Testis (tissue), 3 donors: ENCODE results near the gene PTPN21. TPM values are rescaled to one million over a fixed set of nuclear protein-coding genes. Genes with fewer than 3 reads are reported as not detected.

ENCODE experiments used
- DNase-seq: peaks from one replicate; pipeline ENCODE4 v3.0.0-alpha.2; 2019
- H3K27ac ChIP-seq, 2 donors: fragments of 200-600 bp; sonication (generic); one replicate each; pipeline ENCODE4 v1.5.1; 2019
- H3K27me3 ChIP-seq: fragments of 200-600 bp; sonication (generic); one replicate; pipeline ENCODE4 v1.5.1; 2019
- H3K36me3 ChIP-seq: fragments of 200-600 bp; sonication (generic); one replicate; pipeline ENCODE4 v1.5.1; 2017; ENCODE audit warnings: low read depth; ENCODE audit errors: missing control alignments
- H3K4me1 ChIP-seq: fragments of 200-600 bp; sonication (generic); one replicate; pipeline ENCODE4 v1.5.1; 2019
- H3K4me3 ChIP-seq, 2 donors: fragments of 200-600 bp; sonication (generic); one replicate each; pipeline ENCODE4 v1.5.1; 2017 to 2019
- H3K9me3 ChIP-seq: fragments of 200-600 bp; sonication (generic); one replicate; pipeline ENCODE4 v1.5.1; 2017
- POLR2A ChIP-seq: fragments of 450-650 bp; IDR thresholded peaks from one replicate; pipeline ENCODE4 v1.6.1; 2017; ENCODE audit warnings: antibody characterized with exemption, mild to moderate bottlenecking, moderate library complexity
- WGBS, 2 donors: methylation state at CpG; one replicate each; pipeline ENCODE4 v1.1.5; 2018; 5-methylcytosine and 5-hydroxymethylcytosine counted together
- intact Hi-C: fragments of 100-400 bp; cut with DNase I; formaldehyde crosslinking; loops from one replicate; pipeline ENCODE4 v1.15.1; 2023; ENCODE audit warnings: low total_unique reads
- polyA plus RNA-seq: library from polyadenylated mRNA; stranded (reverse); fragments of 350-450 nt; fragmentation: Illumina TruSeq; extraction: RNeasy Lipid Tissue Mini Kit (QIAGEN cat#74804); gene quantifications from one replicate; pipeline ENCODE4 v1.2.3, GENCODE V29; 2014; ENCODE audit warnings: low read depth, low replicate concordance; ENCODE audit not compliant: insufficient read depth
- total RNA-seq, 2 donors: library from RNA; depleted of rRNA; stranded (reverse); fragments of >200 nt; gene quantifications; one replicate each; pipeline ENCODE4 v1.2.3, GENCODE V29; 2016
- TF ChIP-seq, protein P1 (sequence below), 3 experiments: fragments of 450-650 bp in 2 of 3; fragments of 200-600 bp in 1 of 3; sonication (generic) in 1 of 3; IDR thresholded peaks; one replicate each; pipeline ENCODE4 v1.5.1; 2016 to 2019; ENCODE audit warnings: antibody characterized with exemption in 3 of 3, mild to moderate bottlenecking in 2 of 3, moderate library complexity in 1 of 3

PTPN21 gene
- total and polyA plus RNA-seq, 3 donors from 2014 or later = 47.2 to 58.6 (median 51.6) TPM

DNA sequence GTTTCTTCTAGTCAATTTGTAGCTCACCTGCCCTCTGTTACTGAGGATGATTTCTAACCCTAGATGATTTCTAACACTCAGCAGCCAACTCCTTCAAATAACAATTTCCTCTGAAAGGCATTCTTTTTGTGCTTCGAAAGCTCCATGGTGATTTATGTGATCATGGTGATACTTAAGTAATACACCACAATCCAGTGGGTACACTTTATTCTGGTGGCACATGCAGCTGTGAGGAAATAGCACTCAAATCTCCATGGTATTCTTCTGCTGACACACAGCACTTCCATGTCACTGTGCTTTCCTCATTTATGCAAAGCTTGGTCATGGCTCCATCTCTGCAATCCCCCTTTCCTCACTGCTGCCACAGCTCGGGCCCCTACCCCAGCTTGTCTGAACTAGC lies 73.7 kb downstream of the PTPN21 start:
- Histone ChIP-seq H3K9me3 (no peaks in the 10 kb centered on the region), H3K4me1 (peaks cover 9% of the 10 kb centered on the region), H3K27ac (no peak overlapping the region), H3K4me3 (no peak overlapping the region), H3K36me3 (peaks cover 5% of the 10 kb centered on the region), H3K27me3 (no peaks in the 10 kb centered on the region)
- WGBS, 2 donors = 91 to 92% methylated on average over 2 of the region's 2 CpGs
- TF ChIP-seq, protein P1, sequence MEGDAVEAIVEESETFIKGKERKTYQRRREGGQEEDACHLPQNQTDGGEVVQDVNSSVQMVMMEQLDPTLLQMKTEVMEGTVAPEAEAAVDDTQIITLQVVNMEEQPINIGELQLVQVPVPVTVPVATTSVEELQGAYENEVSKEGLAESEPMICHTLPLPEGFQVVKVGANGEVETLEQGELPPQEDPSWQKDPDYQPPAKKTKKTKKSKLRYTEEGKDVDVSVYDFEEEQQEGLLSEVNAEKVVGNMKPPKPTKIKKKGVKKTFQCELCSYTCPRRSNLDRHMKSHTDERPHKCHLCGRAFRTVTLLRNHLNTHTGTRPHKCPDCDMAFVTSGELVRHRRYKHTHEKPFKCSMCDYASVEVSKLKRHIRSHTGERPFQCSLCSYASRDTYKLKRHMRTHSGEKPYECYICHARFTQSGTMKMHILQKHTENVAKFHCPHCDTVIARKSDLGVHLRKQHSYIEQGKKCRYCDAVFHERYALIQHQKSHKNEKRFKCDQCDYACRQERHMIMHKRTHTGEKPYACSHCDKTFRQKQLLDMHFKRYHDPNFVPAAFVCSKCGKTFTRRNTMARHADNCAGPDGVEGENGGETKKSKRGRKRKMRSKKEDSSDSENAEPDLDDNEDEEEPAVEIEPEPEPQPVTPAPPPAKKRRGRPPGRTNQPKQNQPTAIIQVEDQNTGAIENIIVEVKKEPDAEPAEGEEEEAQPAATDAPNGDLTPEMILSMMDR (IDR thresholded peaks at IDR 0.05) = no peak
- TF ChIP-seq POLR2A = no peak
- no peak for DNase-seq
- intact Hi-C loops = no loop called here

DNA sequence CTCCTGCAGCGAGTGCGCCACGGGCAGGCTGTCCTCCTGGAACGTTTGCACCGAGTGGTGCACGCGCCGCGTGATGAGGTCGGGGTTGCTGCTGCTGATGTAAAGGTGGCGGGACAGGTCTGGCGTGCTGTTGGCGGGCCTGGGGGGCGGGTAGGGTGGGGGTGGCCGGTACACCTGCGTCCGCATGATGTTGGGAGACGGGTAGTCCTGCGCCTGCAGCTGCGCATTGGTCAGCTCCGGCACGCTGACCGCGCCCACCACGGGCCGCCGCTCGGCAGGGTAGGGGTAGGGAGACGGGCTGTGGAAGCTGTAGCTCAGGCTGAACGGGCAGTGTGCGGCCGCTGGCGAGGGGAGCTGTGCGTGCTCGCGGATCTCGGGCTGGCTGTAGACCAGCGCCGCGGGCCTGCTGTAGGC lies 75.2 kb downstream of the PTPN21 start:
- H3K36me3 ChIP-seq = peaks cover 5% of the 10 kb centered on the region
- DNase-seq = peak; percentile 34
- 63% methylated on average over 22 of the region's 40 CpGs; no CpG with 5 or more reads in 1 of the 2 donors for WGBS, 2 donors

DNA sequence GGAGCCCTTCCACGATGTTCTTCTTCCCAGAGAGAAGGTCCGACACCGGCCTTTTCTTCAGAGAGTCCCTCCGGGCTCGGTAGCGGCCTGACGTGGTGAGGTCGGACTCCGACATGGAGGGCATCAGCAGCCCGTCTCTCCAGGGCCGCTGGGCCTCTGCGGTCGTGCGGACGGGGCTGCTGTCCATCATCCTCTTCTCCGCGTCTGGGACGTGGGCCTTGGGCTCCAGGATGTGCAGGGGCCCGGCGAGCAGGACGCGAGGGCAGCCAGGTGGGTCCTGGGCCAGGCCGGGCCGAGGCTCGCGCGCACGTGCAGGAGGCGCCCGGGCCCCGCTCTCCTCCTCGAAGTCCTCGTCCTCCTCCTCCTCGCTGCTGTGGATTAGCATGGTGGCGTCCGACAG lies 75.9 kb downstream of the PTPN21 start:
- no peaks in the 10 kb centered on the region for H3K27me3 ChIP-seq
- H3K4me3 ChIP-seq = peak overlapping the region; percentile 6 to 50
- TF ChIP-seq, protein P1 (IDR thresholded peaks at IDR 0.05) = no peak
- TF ChIP-seq POLR2A = no peak
- intact Hi-C loops = no loop called here
- no peak overlapping the region for H3K27ac ChIP-seq
- H3K9me3 ChIP-seq = no peaks in the 10 kb centered on the region
- H3K36me3 ChIP-seq = peaks cover 5% of the 10 kb centered on the region
- DNase-seq = no peak
- H3K4me1 ChIP-seq = peaks cover 9% of the 10 kb centered on the region
- 86 to 97% methylated on average over 14 to 33 of the region's 36 CpGs for WGBS, 2 donors

More for the DNA sequence above, 75.2 kb downstream of the PTPN21 start:
- H3K9me3 ChIP-seq = no peaks in the 10 kb centered on the region
- peak overlapping the region; percentile 6 to 50 for H3K4me3 ChIP-seq
- TF ChIP-seq POLR2A = no peak
- TF ChIP-seq, protein P1 (IDR thresholded peaks at IDR 0.05) = no peak
- no peaks in the 10 kb centered on the region for H3K27me3 ChIP-seq
- intact Hi-C loops = no loop called here
- no peak overlapping the region for H3K27ac ChIP-seq
- peaks cover 9% of the 10 kb centered on the region for H3K4me1 ChIP-seq

DNA sequence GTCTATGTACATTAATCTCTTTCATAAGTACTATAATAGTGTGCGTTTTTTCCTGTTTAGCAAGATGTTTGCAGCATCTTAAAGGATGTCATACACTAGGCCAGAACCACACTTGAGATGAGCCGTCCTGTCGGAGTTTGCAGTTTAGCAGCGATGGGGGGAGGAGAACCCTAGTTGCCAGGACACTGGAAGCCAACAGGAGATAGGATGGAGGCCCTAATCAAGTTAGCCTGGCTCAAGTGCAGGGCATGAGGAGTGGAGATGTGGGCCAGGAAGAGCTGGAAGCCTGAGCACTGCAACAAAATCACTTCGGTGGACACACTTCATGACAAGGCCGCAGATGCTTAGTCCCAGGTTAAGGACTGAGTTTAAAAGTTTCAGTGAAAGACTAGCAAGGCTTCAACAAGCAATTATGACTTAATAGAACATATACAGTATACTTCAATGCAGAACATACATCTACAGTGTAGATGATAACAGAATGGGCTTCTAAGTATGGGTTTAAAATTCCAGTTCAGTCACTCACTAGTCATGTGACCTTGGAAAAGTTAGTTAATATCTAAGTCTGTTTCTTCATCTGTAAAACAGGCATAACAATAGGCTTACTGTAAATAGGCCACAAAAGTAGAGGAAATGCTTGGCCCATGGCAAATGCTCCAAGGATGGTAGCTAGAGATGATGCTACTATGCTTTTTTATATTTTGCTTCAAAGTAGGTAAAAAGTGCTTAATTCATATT lies 77.1 kb downstream of the PTPN21 start:
- no peaks in the 10 kb centered on the region for H3K9me3 ChIP-seq
- H3K4me1 ChIP-seq = peaks cover 9% of the 10 kb centered on the region
- TF ChIP-seq, protein P1 (IDR thresholded peaks at IDR 0.05) = no peak
- TF ChIP-seq POLR2A = no peak
- intact Hi-C loops = no loop called here
- H3K27ac ChIP-seq = no peak overlapping the region
- WGBS, 2 donors = 68 to 72% methylated on average over 6 of the region's 6 CpGs
- DNase-seq = no peak
- no peaks in the 10 kb centered on the region for H3K27me3 ChIP-seq
- H3K4me3 ChIP-seq = no peak overlapping the region
- H3K36me3 ChIP-seq = peaks cover 5% of the 10 kb centered on the region

DNA sequence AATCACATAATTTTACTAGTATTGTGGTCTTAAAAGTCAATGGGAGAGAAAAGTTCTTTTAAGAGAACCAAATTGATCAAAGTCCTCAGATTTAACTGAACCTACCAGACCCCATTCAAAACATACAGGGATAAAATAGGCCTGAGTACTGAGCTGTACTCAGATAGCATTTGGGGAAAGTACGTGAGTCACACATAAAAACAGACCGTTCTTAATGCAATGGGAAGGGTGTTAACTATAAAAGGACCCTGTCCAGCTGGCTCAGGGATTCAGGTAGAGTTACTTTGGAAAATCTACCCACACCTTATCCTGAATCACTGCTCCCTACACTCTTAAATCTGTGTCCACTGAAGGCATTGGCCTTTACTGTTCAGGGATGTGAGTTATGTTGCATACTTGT lies 78.0 kb downstream of the PTPN21 start:
- TF ChIP-seq POLR2A = no peak
- TF ChIP-seq, protein P1 (IDR thresholded peaks at IDR 0.05) = no peak
- Histone ChIP-seq H3K27ac (peak overlapping the region in 1 of 2 donors; percentile 28), H3K4me3 (no peak overlapping the region), H3K4me1 (peaks cover 6% of the 10 kb centered on the region), H3K36me3 (peaks cover 5% of the 10 kb centered on the region), H3K27me3 (no peaks in the 10 kb centered on the region), H3K9me3 (no peaks in the 10 kb centered on the region)
- no peak for DNase-seq
- intact Hi-C loops = no loop called here
- 81 to 85% methylated on average over 2 of the region's 2 CpGs for WGBS, 2 donors
